ENCODE measurements around the gene NR1D2.
A peak's percentile ranks its signal among the peaks of the same experiment; 100 is the strongest.

NR1D2 gene

GRCh38 chr3:23932571-23932970 lies 12.5 kb upstream of the NR1D2 start:
- DNase-seq, result no peak

- no peak for DNase-seq
These were observed 10.8 kb upstream of the NR1D2 start for GRCh38 chr3:23934253-23934652.

- no peak for DNase-seq
These were observed 7.8 kb upstream of the NR1D2 start for GRCh38 chr3:23937296-23937695.

- DNase-seq, result no peak
These were observed 6.4 kb upstream of the NR1D2 start for GRCh38 chr3:23938688-23939087.

GRCh38 chr3:23940775-23941174 lies 4.3 kb upstream of the NR1D2 start:
- DNase-seq, result no peak

GRCh38 chr3:23941440-23941839 lies 3.6 kb upstream of the NR1D2 start:
- DNase-seq, result no peak

GRCh38 chr3:23942546-23942945 lies 2.5 kb upstream of the NR1D2 start:
- no peak for DNase-seq

- no peak for DNase-seq
These were observed 891 bp upstream of the NR1D2 start for GRCh38 chr3:23944007-23944783.

- no peak for DNase-seq
These were observed 502 bp downstream of the NR1D2 start for GRCh38 chr3:23945663-23945912.

- peak; percentile 98 for DNase-seq
These were observed 1.0 kb downstream of the NR1D2 start for GRCh38 chr3:23945913-23946687.

GRCh38 chr3:23948761-23949160 lies 3.7 kb downstream of the NR1D2 start:
- no peak for DNase-seq

- DNase-seq, result no peak
These were observed 4.7 kb downstream of the NR1D2 start for GRCh38 chr3:23949784-23950183.

- peak; percentile 13 for DNase-seq
These were observed 5.2 kb downstream of the NR1D2 start for GRCh38 chr3:23950293-23950692.

GRCh38 chr3:23952646-23953045 lies 7.6 kb downstream of the NR1D2 start:
- no peak for DNase-seq

- DNase-seq, result no peak
These were observed 8.4 kb downstream of the NR1D2 start for GRCh38 chr3:23953523-23953922.

- no peak for DNase-seq
These were observed 9.1 kb downstream of the NR1D2 start for GRCh38 chr3:23954144-23954543.

- DNase-seq, result no peak
These were observed 11.6 kb downstream of the NR1D2 start for GRCh38 chr3:23956701-23957100.

GRCh38 chr3:23959135-23959900 lies 14.2 kb downstream of the NR1D2 start:
- DNase-seq, result no peak

- no peak for DNase-seq
These were observed 15.6 kb downstream of the NR1D2 start for GRCh38 chr3:23960649-23961048.

GRCh38 chr3:23961066-23961465 lies 16.0 kb downstream of the NR1D2 start:
- DNase-seq, result no peak

GRCh38 chr3:23961913-23962312 lies 16.8 kb downstream of the NR1D2 start:
- no peak for DNase-seq

GRCh38 chr3:23964537-23965235 lies 19.6 kb downstream of the NR1D2 start:
- no peak for DNase-seq

GRCh38 chr3:23966328-23966727 lies 21.2 kb downstream of the NR1D2 start:
- no peak for DNase-seq

Data from CD4-positive, alpha-beta T cell treated with Interleukin-21 for 1 hour (primary cell).